ENCODE measurements around the gene METTL6. TPM values are rescaled to one million over a fixed set of nuclear protein-coding genes. Genes with fewer than 3 reads are reported as not detected.
"Not testable (repeated sequence)": the region's sequence is repeated elsewhere in the genome, so short reads cannot be mapped to it uniquely, and the experiment has no call there.

METTL6 gene
- total RNA-seq, 1 donor from 2014 or later, result 27.3 TPM

GRCh38 chr3:15387735-15388134 lies 39.6 kb downstream of the METTL6 start:
- no peak for DNase-seq (ENCODE audit: low read depth, low spot score)
- Mint-ChIP-seq H3K9me3 (peaks cover 9% of the 10 kb centered on the region), H3K36me3 (ENCODE audit: low read depth) (peaks cover 16% of the 10 kb centered on the region), H3K27me3 (ENCODE audit: low read depth) (no peaks in the 10 kb centered on the region), H3K4me1 (no peaks in the 10 kb centered on the region), H3K27ac (ENCODE audit: unreplicated experiment) (no peak overlapping the region), H3K4me3 (no peak overlapping the region)
- no peak for TF ChIP-seq CTCF (conservative IDR thresholded peaks at IDR 0.05)

- H3K9me3 Mint-ChIP-seq, result peaks cover 9% of the 10 kb centered on the region
- H3K27me3 Mint-ChIP-seq (ENCODE audit: low read depth), result no peaks in the 10 kb centered on the region
- no peak overlapping the region for H3K4me3 Mint-ChIP-seq
- no peak for DNase-seq (ENCODE audit: low read depth, low spot score)
- peaks cover 16% of the 10 kb centered on the region for H3K36me3 Mint-ChIP-seq (ENCODE audit: low read depth)
- no peak for TF ChIP-seq CTCF (conservative IDR thresholded peaks at IDR 0.05)
- H3K4me1 Mint-ChIP-seq, result no peaks in the 10 kb centered on the region
- H3K27ac Mint-ChIP-seq (ENCODE audit: unreplicated experiment), result no peak overlapping the region
Measured at GRCh38 chr3:15387171-15387581, 40.2 kb downstream of the METTL6 start.

- H3K27ac Mint-ChIP-seq (ENCODE audit: unreplicated experiment); H3K4me1 Mint-ChIP-seq; H3K4me3 Mint-ChIP-seq; H3K9me3 Mint-ChIP-seq; DNase-seq (ENCODE audit: low read depth, low spot score); H3K27me3 Mint-ChIP-seq (ENCODE audit: low read depth): not testable (repeated sequence)
- peaks cover 16% of the 10 kb centered on the region for H3K36me3 Mint-ChIP-seq (ENCODE audit: low read depth)
Measured at GRCh38 chr3:15386654-15386955, 40.7 kb downstream of the METTL6 start.

- DNase-seq (ENCODE audit: low read depth, low spot score), result no peak
- Mint-ChIP-seq H3K27me3 (ENCODE audit: low read depth) (no peaks in the 10 kb centered on the region), H3K4me3 (no peak overlapping the region), H3K27ac (ENCODE audit: unreplicated experiment) (no peak overlapping the region), H3K4me1 (no peaks in the 10 kb centered on the region), H3K9me3 (peaks cover 9% of the 10 kb centered on the region), H3K36me3 (ENCODE audit: low read depth) (peaks cover 16% of the 10 kb centered on the region)
- no peak for TF ChIP-seq CTCF (conservative IDR thresholded peaks at IDR 0.05)
Measured at GRCh38 chr3:15385901-15386653, 41.3 kb downstream of the METTL6 start.

GRCh38 chr3:15385238-15385695 lies 42.1 kb downstream of the METTL6 start:
- H3K4me3 Mint-ChIP-seq; DNase-seq (ENCODE audit: low read depth, low spot score); H3K27ac Mint-ChIP-seq (ENCODE audit: unreplicated experiment); H3K9me3 Mint-ChIP-seq; H3K27me3 Mint-ChIP-seq (ENCODE audit: low read depth); H3K4me1 Mint-ChIP-seq: not testable (repeated sequence)
- H3K36me3 Mint-ChIP-seq (ENCODE audit: low read depth), result peaks cover 12% of the 10 kb centered on the region

- H3K9me3 Mint-ChIP-seq, result peaks cover 9% of the 10 kb centered on the region
- no peak overlapping the region for H3K27ac Mint-ChIP-seq (ENCODE audit: unreplicated experiment)
- H3K27me3 Mint-ChIP-seq (ENCODE audit: low read depth), result no peaks in the 10 kb centered on the region
- peaks cover 12% of the 10 kb centered on the region for H3K36me3 Mint-ChIP-seq (ENCODE audit: low read depth)
- no peaks in the 10 kb centered on the region for H3K4me1 Mint-ChIP-seq
- DNase-seq (ENCODE audit: low read depth, low spot score), result no peak
- TF ChIP-seq CTCF (conservative IDR thresholded peaks at IDR 0.05), result no peak
- no peak overlapping the region for H3K4me3 Mint-ChIP-seq
Measured at GRCh38 chr3:15384510-15385237, 42.7 kb downstream of the METTL6 start.
